GM12865 (cell line): ENCODE measurements around the gene HOGA1.

Experiments used
- DNase-seq: peaks from one replicate; pipeline ENCODE4 v3.0.0; 2010; ENCODE audit warnings: low read depth
- H3K4me3 ChIP-seq: 2 replicates; pipeline ENCODE4 v1.5.1; 2011; ENCODE audit warnings: mild to moderate bottlenecking, low read depth, low read length, control low read depth
- TF ChIP-seq, protein P1 (sequence below): IDR thresholded peaks from 2 replicates; pipeline ENCODE4 v1.5.1; 2011; ENCODE audit warnings: low read length, control low read depth, low read depth, inconsistent platforms; ENCODE audit not compliant: insufficient read depth; ENCODE audit errors: missing control alignments

HOGA1 gene

DNA sequence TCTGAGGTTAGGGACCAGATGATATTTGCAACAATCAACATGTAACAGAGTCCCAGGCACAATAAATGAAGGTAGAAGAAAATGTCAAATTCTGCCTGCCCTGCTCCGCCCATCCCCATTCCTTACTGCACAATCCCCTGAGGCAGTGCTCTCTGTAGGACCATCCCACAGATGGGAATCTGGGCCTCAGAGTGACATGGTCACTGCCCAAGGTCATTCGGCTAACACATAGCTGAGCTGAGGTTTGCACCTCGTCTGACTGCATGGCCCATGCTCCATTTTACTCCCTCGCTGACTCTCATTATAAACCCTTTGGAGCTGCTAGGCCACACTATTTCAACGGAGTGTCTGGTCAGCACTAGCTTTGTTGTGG lies 1.2 kb downstream of the HOGA1 start:
- no peak for DNase-seq
- no peak overlapping the region for H3K4me3 ChIP-seq
- TF ChIP-seq, protein P1, sequence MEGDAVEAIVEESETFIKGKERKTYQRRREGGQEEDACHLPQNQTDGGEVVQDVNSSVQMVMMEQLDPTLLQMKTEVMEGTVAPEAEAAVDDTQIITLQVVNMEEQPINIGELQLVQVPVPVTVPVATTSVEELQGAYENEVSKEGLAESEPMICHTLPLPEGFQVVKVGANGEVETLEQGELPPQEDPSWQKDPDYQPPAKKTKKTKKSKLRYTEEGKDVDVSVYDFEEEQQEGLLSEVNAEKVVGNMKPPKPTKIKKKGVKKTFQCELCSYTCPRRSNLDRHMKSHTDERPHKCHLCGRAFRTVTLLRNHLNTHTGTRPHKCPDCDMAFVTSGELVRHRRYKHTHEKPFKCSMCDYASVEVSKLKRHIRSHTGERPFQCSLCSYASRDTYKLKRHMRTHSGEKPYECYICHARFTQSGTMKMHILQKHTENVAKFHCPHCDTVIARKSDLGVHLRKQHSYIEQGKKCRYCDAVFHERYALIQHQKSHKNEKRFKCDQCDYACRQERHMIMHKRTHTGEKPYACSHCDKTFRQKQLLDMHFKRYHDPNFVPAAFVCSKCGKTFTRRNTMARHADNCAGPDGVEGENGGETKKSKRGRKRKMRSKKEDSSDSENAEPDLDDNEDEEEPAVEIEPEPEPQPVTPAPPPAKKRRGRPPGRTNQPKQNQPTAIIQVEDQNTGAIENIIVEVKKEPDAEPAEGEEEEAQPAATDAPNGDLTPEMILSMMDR = no peak

DNA sequence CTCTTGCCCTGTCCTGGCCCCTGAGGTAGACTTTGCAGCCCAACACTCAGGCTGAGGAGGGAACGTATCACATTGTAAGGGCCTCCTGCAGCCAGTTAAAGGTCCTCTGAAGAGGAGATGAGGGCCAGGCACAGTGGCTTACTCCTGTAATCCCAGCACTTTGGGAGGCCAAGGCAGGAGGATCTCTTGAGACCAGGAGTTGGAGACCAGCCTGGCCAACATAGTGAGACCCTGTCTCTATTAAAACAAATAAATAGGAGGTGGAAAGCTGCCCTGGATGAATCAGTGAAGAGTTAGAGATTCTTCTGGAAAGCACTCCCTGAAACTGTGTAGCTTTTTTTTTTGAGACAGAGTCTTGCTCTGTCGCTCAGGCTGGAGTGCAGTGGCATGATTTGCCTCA lies 3.0 kb downstream of the HOGA1 start:
- TF ChIP-seq, protein P1 = no peak
- no peak overlapping the region for H3K4me3 ChIP-seq
- no peak for DNase-seq

DNA sequence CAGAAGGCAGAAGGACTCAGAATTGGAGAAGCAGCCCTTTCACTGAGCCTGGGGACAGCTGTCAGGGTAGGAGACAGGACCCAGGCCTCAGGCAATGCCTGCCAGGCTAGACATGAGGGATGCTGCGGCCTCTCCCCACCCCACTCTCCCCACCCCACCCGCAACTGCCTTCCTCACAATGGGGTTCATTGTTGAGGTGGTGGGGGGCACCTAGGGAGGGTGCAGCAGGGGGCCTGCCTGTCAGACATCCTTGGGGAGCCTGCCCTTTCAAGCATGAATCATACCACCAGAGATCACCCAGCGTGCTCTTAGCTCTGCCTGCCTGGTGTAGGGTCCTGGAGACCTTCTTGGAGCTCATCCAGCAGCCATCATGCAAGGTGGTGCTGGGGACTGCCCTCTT lies 5.3 kb downstream of the HOGA1 start, which contains the start of gene C10orf62:
C10orf62 (plus strand) TSS at position 243 of the 400 bp plus-strand sequence. CDS start 177 bp downstream, outside the sequence.
- no peak within 1 kb of the TSS for H3K4me3 ChIP-seq
- TF ChIP-seq, protein P1 = no peak
- DNase-seq = no peak

DNA sequence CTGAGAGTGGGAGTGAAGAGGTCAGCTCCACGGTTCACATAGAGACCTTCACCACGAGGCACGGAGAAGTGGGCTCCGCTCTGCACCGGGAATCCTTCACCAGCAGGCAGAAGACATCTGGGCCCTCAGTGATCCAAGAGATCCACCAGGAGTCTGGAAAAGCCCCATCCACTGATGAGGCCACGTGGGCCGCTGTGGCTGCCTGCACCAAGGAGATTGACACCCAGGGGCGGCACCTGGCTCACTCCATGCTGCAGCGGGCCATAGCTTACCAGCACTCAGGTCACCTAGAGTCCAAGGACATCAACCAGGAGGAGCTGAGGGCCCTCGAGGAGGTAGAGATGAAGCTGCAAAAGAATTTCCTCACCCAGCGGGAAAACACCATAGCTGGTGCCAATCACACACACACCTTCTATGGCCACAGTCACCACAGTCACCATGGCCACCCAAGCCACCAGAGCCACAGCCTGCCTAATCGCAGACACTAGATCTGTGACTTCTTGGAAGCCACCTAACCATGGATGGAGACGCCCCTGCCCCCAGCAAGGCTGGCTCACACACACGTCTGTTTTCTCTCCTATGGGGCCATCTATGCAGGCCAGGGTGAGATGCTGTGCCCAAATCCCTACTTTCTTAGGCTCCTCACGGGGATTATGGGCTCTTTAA lies 6.0 kb downstream of the HOGA1 start:
- no peak overlapping the region for H3K4me3 ChIP-seq
- TF ChIP-seq, protein P1 = no peak
- DNase-seq = peak; percentile 15

DNA sequence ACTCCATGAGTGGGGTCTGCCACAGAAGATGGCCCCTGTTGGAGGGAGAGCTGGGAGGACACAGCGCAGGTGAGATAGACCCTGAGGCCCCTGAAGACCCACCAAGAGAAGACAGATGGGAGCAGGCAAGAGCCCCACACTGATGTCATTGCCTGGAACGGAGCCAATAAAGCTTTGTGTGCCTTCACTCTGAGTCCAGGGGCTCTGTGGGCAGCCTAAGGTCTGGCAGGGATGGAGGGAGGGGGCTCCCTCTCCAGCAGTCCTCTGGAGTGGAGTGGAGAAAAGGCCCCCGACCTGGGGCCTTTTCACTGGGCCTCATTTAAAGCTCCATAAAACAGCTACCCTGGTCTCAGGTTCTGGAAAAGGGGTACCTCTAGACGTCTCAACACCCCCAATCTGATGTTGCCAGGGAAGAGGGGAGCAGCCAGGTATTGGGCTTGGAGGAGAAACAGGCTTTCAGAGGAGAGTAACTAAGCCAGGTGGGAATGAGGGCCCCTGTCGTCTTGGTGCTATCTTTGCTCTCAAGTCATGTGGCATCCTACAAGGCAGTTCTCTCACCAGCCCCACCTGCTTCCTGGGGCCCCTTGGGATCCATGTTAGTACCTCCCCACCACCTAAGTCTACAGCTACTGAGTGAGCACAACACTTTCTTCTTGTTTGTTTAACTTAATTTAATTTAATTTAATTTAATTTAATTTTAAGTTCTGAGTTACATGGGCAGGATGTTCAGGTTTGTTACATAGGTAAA lies 6.7 kb downstream of the HOGA1 start:
- DNase-seq = no peak
- H3K4me3 ChIP-seq = no peak overlapping the region
- TF ChIP-seq, protein P1 = no peak

DNA sequence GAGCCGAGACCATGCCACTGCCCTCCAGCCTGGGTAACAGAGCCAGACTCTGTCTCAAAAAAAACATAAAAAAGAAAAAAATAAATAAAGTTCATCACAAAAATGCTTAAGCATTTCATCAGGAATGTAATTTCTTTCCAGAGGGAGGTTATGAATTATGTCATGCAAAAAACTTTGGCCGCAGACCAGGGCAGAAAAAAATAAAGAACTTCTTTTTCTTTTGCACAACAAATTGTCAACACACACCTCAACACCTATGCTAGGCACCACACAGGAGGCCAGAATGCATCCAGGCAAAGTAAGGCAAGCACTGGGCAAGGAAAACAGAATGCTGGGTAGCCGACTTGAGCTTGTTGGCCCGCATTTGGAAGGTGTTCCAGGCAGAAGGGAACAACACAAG lies 9.2 kb downstream of the HOGA1 start:
- DNase-seq = no peak
- TF ChIP-seq, protein P1 = no peak
- H3K4me3 ChIP-seq = no peak overlapping the region
